Trophoblast cell (in vitro differentiated cells and primary cell): ENCODE measurements around the gene C8G.

Experiments
- DNase-seq, 2 donors: peaks; one replicate each; pipeline ENCODE4 v3.0.0-alpha.2; 2016
- H2AFZ ChIP-seq: 2 replicates; pipeline ENCODE4 v1.6.1; 2013; ENCODE audit warnings: low read length, moderate library complexity, mild to moderate bottlenecking; ENCODE audit not compliant: insufficient read depth, poor library complexity
- H2AK5ac ChIP-seq: 2 replicates; pipeline ENCODE4 v1.6.1; 2013; ENCODE audit warnings: mild to moderate bottlenecking, low read length
- H2BK120ac ChIP-seq: 2 replicates; pipeline ENCODE4 v1.6.1; 2013; ENCODE audit warnings: low read length, mild to moderate bottlenecking, moderate library complexity; ENCODE audit not compliant: insufficient read depth, poor library complexity
- H2BK12ac ChIP-seq: 2 replicates; pipeline ENCODE4 v1.6.1; 2013; ENCODE audit warnings: mild to moderate bottlenecking, low read length, moderate library complexity
- H2BK5ac ChIP-seq: 2 replicates; pipeline ENCODE4 v1.6.1; 2013; ENCODE audit warnings: low read length, low read depth, moderate library complexity, mild to moderate bottlenecking; ENCODE audit not compliant: poor library complexity
- H3K14ac ChIP-seq: 2 replicates; pipeline ENCODE4 v1.6.1; 2013; ENCODE audit warnings: mild to moderate bottlenecking, low read length
- H3K18ac ChIP-seq: 2 replicates; pipeline ENCODE4 v1.6.1; 2013; ENCODE audit warnings: mild to moderate bottlenecking, low read length
- H3K23ac ChIP-seq: 2 replicates; pipeline ENCODE4 v1.6.1; 2013; ENCODE audit warnings: low read length
- H3K27ac ChIP-seq: 2 replicates; pipeline ENCODE4 v1.5.1; 2013; ENCODE audit warnings: low read depth, mild to moderate bottlenecking, inconsistent platforms, low read length, moderate library complexity
- H3K27me3 ChIP-seq: 2 replicates; pipeline ENCODE4 v1.6.1; 2013; ENCODE audit warnings: inconsistent platforms, mild to moderate bottlenecking, low read length, moderate library complexity; ENCODE audit not compliant: insufficient read depth
- H3K36me3 ChIP-seq, 2 experiments: 1 replicate in 1 of 2; 2 replicates in 1 of 2; pipeline ENCODE4 v1.6.1; 2013; ENCODE audit warnings: low read length in 2 of 2, mild to moderate bottlenecking in 2 of 2, moderate library complexity in 1 of 2; ENCODE audit not compliant: insufficient read depth in 2 of 2, control insufficient read depth in 1 of 2
- H3K4ac ChIP-seq: 2 replicates; pipeline ENCODE4 v1.6.1; 2013; ENCODE audit warnings: low read depth, mild to moderate bottlenecking, low read length, moderate library complexity
- H3K4me1 ChIP-seq, 2 experiments: 1 replicate in 1 of 2; 2 replicates in 1 of 2; pipeline ENCODE4 v1.6.1; 2013; ENCODE audit warnings: low read length in 2 of 2, mild to moderate bottlenecking in 2 of 2, moderate library complexity in 1 of 2; ENCODE audit not compliant: insufficient read depth in 2 of 2, control insufficient read depth in 1 of 2
- H3K4me2 ChIP-seq: 2 replicates; pipeline ENCODE4 v1.6.1; 2013; ENCODE audit warnings: inconsistent platforms, mild to moderate bottlenecking, low read length, moderate library complexity
- H3K4me3 ChIP-seq: 2 replicates; pipeline ENCODE4 v1.5.1; 2013; ENCODE audit warnings: mild to moderate bottlenecking, low read depth, low read length, inconsistent platforms
- H3K79me1 ChIP-seq: one replicate; pipeline ENCODE4 v1.6.1; 2013; ENCODE audit warnings: low read length
- H3K79me2 ChIP-seq: 2 replicates; pipeline ENCODE4 v1.6.1; 2013; ENCODE audit warnings: low read length, mild to moderate bottlenecking; ENCODE audit not compliant: control insufficient read depth, insufficient read depth, poor library complexity
- H3K9ac ChIP-seq: 2 replicates; pipeline ENCODE4 v1.6.1; 2013; ENCODE audit warnings: mild to moderate bottlenecking, low read length
- H3K9me3 ChIP-seq: 2 replicates; pipeline ENCODE4 v1.6.1; 2013; ENCODE audit warnings: low read depth, mild to moderate bottlenecking, control low read depth, inconsistent platforms, low read length; ENCODE audit not compliant: insufficient read depth
- H4K12ac ChIP-seq: 2 replicates; pipeline ENCODE4 v1.6.1; 2013; ENCODE audit warnings: low read depth, mild to moderate bottlenecking, low read length, moderate library complexity
- H4K8ac ChIP-seq: 2 replicates; pipeline ENCODE4 v1.6.1; 2013; ENCODE audit warnings: low read depth, mild to moderate bottlenecking, low read length, moderate library complexity
- H4K91ac ChIP-seq: one replicate; pipeline ENCODE4 v1.6.1; 2013; ENCODE audit warnings: low read depth, mild to moderate bottlenecking, low read length, moderate library complexity
- WGBS: extraction: QIAGEN DNeasy Blood & Tissue Kit; methylation state at CpG from one replicate; pipeline ENCODE4 v1.1.7; 2013; ENCODE audit warnings: missing lambda C conversion rate; ENCODE audit not compliant: insufficient read length, insufficient coverage; ENCODE audit errors: extremely low coverage; 5-methylcytosine and 5-hydroxymethylcytosine counted together

Gene C8G

DNA sequence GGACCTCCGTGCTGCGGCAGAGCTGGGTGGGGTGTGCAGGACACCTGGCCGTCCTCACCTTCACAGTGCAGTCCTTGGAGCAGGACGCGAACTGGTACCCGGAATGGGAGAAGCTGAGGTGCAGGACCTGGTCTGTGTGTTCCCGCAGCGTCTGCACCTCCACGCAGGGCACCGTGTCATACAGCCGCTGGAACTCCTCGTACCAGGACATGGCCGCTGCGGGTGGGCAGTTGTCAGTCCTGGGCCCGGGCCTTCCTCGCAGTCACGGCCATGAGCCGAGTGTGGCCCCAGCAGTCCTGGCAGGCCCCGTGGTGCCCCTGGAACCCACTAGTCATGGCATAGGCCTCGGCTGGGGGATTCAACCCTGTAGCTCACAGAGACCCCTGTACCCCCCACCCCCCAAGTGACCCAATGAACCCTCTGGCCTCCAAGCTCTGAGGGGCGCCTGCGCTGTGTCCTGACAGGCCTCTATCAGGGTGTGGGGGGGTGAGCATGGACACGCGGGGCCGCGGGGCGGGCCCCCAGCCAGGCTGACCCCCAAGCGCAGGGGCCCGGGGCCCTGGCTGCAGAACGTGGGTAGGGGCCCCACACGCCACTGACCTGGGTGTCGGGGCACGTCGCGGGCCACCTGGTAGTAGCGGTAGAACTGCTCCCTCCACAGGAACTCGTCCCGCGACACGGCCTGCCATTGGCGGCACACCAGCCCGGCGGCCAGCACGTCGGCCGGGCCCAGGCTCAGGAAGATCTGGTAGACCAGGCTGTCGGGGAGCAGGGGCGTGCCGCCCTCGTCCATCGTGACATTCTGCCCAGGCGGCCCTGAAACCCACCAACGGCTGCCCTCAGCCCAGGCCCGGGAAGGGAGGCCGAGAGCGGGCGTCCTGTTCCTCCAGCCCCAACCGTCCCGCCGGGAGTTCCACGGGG is 1.5 kb upstream of the C8G start:
- Histone ChIP-seq H4K8ac (peak overlapping the region; percentile 89), H2AK5ac (peak overlapping the region; percentile 72), H3K4me3 (peak overlapping the region; percentile 98), H3K23ac (peak overlapping the region; percentile 2), H3K9ac (peak overlapping the region; percentile 96), H3K27ac (peak overlapping the region; percentile 80), H3K36me3 (peaks cover 43 to 44% of the 10 kb centered on the region in 2 experiments), H2BK12ac (no peak overlapping the region), H2AFZ (peak overlapping the region; percentile 79), H4K91ac (peak overlapping the region; percentile 98), H3K79me2 (peaks cover 13% of the 10 kb centered on the region), H4K12ac (peak overlapping the region; percentile 88), H3K4me1 (peaks cover 8 to 11% of the 10 kb centered on the region in 2 experiments), H3K27me3 (no peaks in the 10 kb centered on the region), H3K4ac (peak overlapping the region; percentile 87), H2BK120ac (peak overlapping the region; percentile 62), H3K9me3 (peaks cover 4% of the 10 kb centered on the region), H2BK5ac (peak overlapping the region; percentile 90), H3K79me1 (peaks cover 11% of the 10 kb centered on the region), H3K14ac (peak overlapping the region; percentile 96), H3K4me2 (peak overlapping the region; percentile 77), H3K18ac (peak overlapping the region; percentile 87)
- DNase-seq = peak in 1 of 2 donors; percentile 40
- no CpG with 5 or more reads among the region's 61 CpGs for WGBS

DNA sequence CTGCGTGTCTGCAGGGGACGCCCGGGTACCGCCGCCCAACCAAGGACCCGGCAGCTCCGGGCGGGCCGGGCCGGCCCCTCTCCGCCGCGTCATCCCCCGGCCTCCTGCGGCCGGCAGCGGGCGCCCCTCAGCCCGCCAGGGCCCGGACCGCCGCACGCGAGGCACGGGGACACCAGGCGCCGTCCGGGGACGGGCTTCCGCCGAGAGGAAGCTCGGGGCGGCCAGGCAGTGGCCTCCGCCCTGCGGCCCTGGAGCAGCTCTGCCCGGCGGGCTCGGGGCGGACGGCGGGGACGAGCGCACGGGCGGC is 878 bp upstream of the C8G start:
- Histone ChIP-seq H2BK5ac (peak overlapping the region; percentile 90), H2BK12ac (no peak overlapping the region), H3K4me2 (peak overlapping the region; percentile 77), H3K27me3 (no peaks in the 10 kb centered on the region), H3K4me3 (peak overlapping the region; percentile 98), H2AFZ (peak overlapping the region; percentile 79), H3K18ac (peak overlapping the region; percentile 87), H2BK120ac (peak overlapping the region; percentile 62), H3K36me3 (peaks cover 42 to 43% of the 10 kb centered on the region in 2 experiments), H3K14ac (peak overlapping the region; percentile 96), H3K79me2 (peaks cover 13% of the 10 kb centered on the region), H3K23ac (no peak overlapping the region), H3K27ac (peak overlapping the region; percentile 80), H3K4me1 (peaks cover 9 to 12% of the 10 kb centered on the region in 2 experiments), H3K9me3 (peaks cover 4% of the 10 kb centered on the region), H3K9ac (peak overlapping the region; percentile 96), H4K8ac (peak overlapping the region; percentile 89), H3K4ac (peak overlapping the region; percentile 87), H4K12ac (peak overlapping the region; percentile 88), H4K91ac (peak overlapping the region; percentile 98), H3K79me1 (peaks cover 11% of the 10 kb centered on the region), H2AK5ac (peak overlapping the region; percentile 72)
- DNase-seq = peak; percentile 19 to 49
- no CpG with 5 or more reads among the region's 45 CpGs for WGBS

DNA sequence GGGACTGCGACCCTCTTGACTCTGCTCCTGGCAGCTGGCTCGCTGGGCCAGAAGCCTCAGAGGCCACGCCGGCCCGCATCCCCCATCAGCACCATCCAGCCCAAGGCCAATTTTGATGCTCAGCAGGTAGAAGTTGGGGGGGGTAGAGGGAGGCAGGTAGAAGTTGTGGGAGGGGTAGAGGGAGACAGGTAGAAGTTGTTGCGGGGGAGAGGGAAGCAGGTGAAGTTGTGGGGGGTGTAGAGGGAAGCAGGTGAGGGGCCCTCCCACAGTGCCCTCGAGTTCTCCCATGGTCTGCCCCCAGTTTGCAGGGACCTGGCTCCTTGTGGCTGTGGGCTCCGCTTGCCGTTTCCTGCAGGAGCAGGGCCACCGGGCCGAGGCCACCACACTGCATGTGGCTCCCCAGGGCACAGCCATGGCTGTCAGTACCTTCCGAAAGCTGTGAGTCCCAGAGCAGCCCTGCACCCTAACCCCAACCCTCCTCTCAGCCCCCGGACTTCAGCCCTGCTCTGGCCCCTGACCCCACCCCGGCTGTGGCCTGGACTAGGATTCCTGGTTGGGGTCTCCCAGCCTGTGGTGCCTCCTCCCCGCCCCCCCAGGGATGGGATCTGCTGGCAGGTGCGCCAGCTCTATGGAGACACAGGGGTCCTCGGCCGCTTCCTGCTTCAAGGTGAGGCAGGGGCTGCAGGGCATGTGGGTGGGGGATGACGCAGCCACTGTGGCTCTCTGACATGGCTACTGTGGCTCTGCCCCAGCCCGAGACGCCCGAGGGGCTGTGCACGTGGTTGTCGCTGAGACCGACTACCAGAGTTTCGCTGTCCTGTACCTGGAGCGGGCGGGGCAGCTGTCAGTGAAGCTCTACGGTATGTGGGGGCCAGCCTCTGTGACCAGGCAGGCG is 537 bp downstream of the C8G start:
- Histone ChIP-seq H4K12ac (no peak overlapping the region), H2BK12ac (no peak overlapping the region), H3K27ac (no peak overlapping the region), H2BK120ac (no peak overlapping the region), H3K14ac (peak overlapping the region; percentile 41), H3K4me2 (no peak overlapping the region), H3K23ac (no peak overlapping the region), H3K79me2 (peaks cover 16% of the 10 kb centered on the region), H3K18ac (no peak overlapping the region), H3K4ac (no peak overlapping the region), H3K27me3 (no peaks in the 10 kb centered on the region), H3K9ac (no peak overlapping the region), H2AFZ (no peak overlapping the region), H3K36me3 (peaks cover 28 to 29% of the 10 kb centered on the region in 2 experiments), H4K8ac (no peak overlapping the region), H2AK5ac (peak overlapping the region; percentile 78), H3K4me1 (peaks cover 15 to 21% of the 10 kb centered on the region in 2 experiments), H3K79me1 (peaks cover 19% of the 10 kb centered on the region), H4K91ac (peak overlapping the region; percentile 41), H3K4me3 (no peak overlapping the region), H3K9me3 (peaks cover 4% of the 10 kb centered on the region), H2BK5ac (no peak overlapping the region)
- 100% methylated on average over 1 of the region's 30 CpGs for WGBS
- DNase-seq = peak; percentile 29 to 54

DNA sequence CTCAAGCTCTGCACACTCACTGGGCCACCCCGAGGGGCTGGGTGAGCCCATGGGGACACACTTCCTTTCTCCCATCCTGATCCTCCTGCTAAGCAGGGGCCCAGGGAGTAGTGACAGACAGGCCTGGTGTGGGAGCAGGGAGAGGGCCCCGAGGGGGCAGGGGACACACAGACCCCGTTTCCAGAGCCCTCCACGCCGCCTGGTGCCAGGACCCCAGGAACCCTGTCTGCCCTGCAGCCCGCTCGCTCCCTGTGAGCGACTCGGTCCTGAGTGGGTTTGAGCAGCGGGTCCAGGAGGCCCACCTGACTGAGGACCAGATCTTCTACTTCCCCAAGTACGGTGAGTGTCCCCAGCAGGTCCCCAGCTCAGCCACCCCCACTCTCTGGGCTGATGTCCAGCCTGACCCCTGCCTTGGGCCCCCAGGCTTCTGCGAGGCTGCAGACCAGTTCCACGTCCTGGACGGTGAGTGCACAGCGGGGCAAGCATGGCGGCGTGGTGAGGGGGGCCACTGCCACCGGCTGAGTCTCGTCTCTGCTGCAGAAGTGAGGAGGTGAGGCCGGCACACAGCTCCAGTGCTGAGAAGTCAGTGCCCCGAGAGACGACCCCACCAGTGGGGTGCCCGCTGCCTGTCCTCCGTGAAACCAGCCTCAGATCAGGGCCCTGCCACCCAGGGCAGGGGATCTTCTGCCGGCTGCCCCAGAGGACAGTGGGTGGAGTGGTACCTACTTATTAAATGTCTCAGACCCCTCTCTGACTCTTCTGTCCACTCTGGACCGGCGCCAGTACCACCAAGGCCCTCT is 1.4 kb downstream of the C8G start:
- Histone ChIP-seq H3K27ac (no peak overlapping the region), H2AK5ac (no peak overlapping the region), H3K4me2 (no peak overlapping the region), H3K36me3 (peaks cover 20% of the 10 kb centered on the region in 2 experiments), H3K4me3 (no peak overlapping the region), H2AFZ (no peak overlapping the region), H3K4ac (no peak overlapping the region), H2BK5ac (no peak overlapping the region), H3K18ac (no peak overlapping the region), H3K79me2 (peaks cover 16% of the 10 kb centered on the region), H2BK12ac (no peak overlapping the region), H3K9me3 (peaks cover 3% of the 10 kb centered on the region), H3K27me3 (no peaks in the 10 kb centered on the region), H3K79me1 (peaks cover 19% of the 10 kb centered on the region), H3K23ac (no peak overlapping the region), H3K14ac (no peak overlapping the region), H2BK120ac (no peak overlapping the region), H3K9ac (no peak overlapping the region), H3K4me1 (peaks cover 15 to 23% of the 10 kb centered on the region in 2 experiments), H4K8ac (no peak overlapping the region), H4K91ac (peak overlapping the region; percentile 15), H4K12ac (no peak overlapping the region)
- WGBS = no CpG with 5 or more reads among the region's 27 CpGs
- no peak for DNase-seq
